Hepatocyte (in vitro differentiated cells): ENCODE measurements around the gene PITX1. TPM values are rescaled to one million over a fixed set of nuclear protein-coding genes. Genes with fewer than 3 reads are reported as not detected.

Source experiments
- DNase-seq: peaks from one replicate; pipeline ENCODE4 v3.0.0-alpha.2; 2016; ENCODE audit warnings: low spot score
- H2AFZ ChIP-seq: fragments of 200-600 bp; sonication (generic); 2 replicates; pipeline ENCODE4 v1.6.0; 2016; ENCODE audit warnings: antibody characterized with exemption, mild to moderate bottlenecking
- H3K27ac ChIP-seq: fragments of 200-600 bp; sonication (generic); 2 replicates; pipeline ENCODE4 v1.5.1; 2016; ENCODE audit warnings: mild to moderate bottlenecking
- H3K27me3 ChIP-seq: fragments of 200-600 bp; sonication (generic); 2 replicates; pipeline ENCODE4 v1.6.1; 2016
- H3K36me3 ChIP-seq: fragments of 200-600 bp; sonication (generic); replicated peaks from 2 replicates; pipeline ENCODE4 v1.5.1; 2016; ENCODE audit warnings: low read depth; ENCODE audit not compliant: insufficient read depth
- H3K4me1 ChIP-seq: fragments of 200-600 bp; sonication (generic); 2 replicates; pipeline ENCODE4 v1.5.1; 2016; ENCODE audit warnings: mild to moderate bottlenecking, moderate library complexity; ENCODE audit not compliant: insufficient read depth
- H3K4me2 ChIP-seq: fragments of 200-600 bp; sonication (generic); 2 replicates; pipeline ENCODE4 v1.6.0; 2016
- H3K4me3 ChIP-seq: fragments of 200-600 bp; sonication (generic); 2 replicates; pipeline ENCODE4 v1.5.1; 2016; ENCODE audit warnings: mild to moderate bottlenecking
- H3K79me2 ChIP-seq: fragments of 200-600 bp; sonication (generic); 2 replicates; pipeline ENCODE4 v1.6.0; 2017; ENCODE audit warnings: mild to moderate bottlenecking
- H3K9me2 ChIP-seq: fragments of 200-600 bp; sonication (generic); replicated peaks from 2 replicates; pipeline ENCODE4 v1.6.0; 2017; ENCODE audit warnings: mild to moderate bottlenecking; ENCODE audit not compliant: insufficient read depth
- H3K9me3 ChIP-seq: fragments of 200-600 bp; sonication (generic); 2 replicates; pipeline ENCODE4 v1.5.1; 2016; ENCODE audit warnings: low read depth, mild to moderate bottlenecking
- H4K20me1 ChIP-seq: fragments of 200-600 bp; sonication (generic); 2 replicates; pipeline ENCODE4 v1.6.0; 2016; ENCODE audit warnings: mild to moderate bottlenecking; ENCODE audit not compliant: insufficient read depth, poor library complexity, severe bottlenecking
- CTCF ChIP-seq: fragments of 200-600 bp; sonication (generic); IDR thresholded peaks from 2 replicates; pipeline ENCODE4 v1.5.1; 2016; ENCODE audit warnings: antibody characterized with exemption, mild to moderate bottlenecking; ENCODE audit not compliant: poor library complexity
- EZH2 ChIP-seq: fragments of 200-600 bp; sonication (generic); IDR thresholded peaks from 2 replicates; pipeline ENCODE4 v1.6.1; 2016; ENCODE audit warnings: antibody characterized with exemption, mild to moderate bottlenecking, borderline replicate concordance
- EZH2phosphoT487 ChIP-seq: fragments of 200-600 bp; sonication (generic); IDR thresholded peaks from one replicate; pipeline ENCODE4 v1.6.1; 2018; ENCODE audit warnings: antibody characterized with exemption, mild to moderate bottlenecking, low read depth, moderate library complexity; ENCODE audit not compliant: unreplicated experiment, severe bottlenecking
- WGBS: methylation state at CpG from one replicate; pipeline ENCODE4 v1.1.6; 2016; ENCODE audit warnings: low lambda C conversion rate; ENCODE audit errors: missing lambda C conversion rate; 5-methylcytosine and 5-hydroxymethylcytosine counted together
- polyA plus RNA-seq: library from polyadenylated mRNA; unstranded; fragments of >200 nt; fragmentation: Nextera tagmentation; extraction: Ambion mirVana; gene quantifications from 2 replicates; pipeline ENCODE4 v1.2.1, GENCODE V29; 2016
- total RNA-seq: library from RNA; depleted of rRNA; stranded (reverse); fragments of >200 nt; gene quantifications from 2 replicates; pipeline ENCODE4 v1.2.3, GENCODE V29; 2014

The PITX1 gene
- total and polyA plus RNA-seq, 2 experiments from 2014 or later = 64.9 to 141 TPM

- Histone ChIP-seq H3K27me3 (no peaks in the 10 kb centered on the region), H3K36me3 (no peaks in the 10 kb centered on the region)
- DNase-seq = no peak
Observed at GRCh38 chr5:135071311-135071710, 37.3 kb upstream of the PITX1 start.

GRCh38 chr5:135069895-135070657 is 36.0 kb upstream of the PITX1 start:
- H2AFZ ChIP-seq = no peak overlapping the region
- H3K9me2 ChIP-seq = no peaks in the 10 kb centered on the region
- 83% methylated on average over 19 of the region's 19 CpGs for WGBS
- H3K27me3 ChIP-seq = no peaks in the 10 kb centered on the region
- H3K9me3 ChIP-seq = no peaks in the 10 kb centered on the region
- no peaks in the 10 kb centered on the region for H4K20me1 ChIP-seq
- H3K27ac ChIP-seq = no peak overlapping the region
- no peaks in the 10 kb centered on the region for H3K4me1 ChIP-seq
- DNase-seq = no peak
- no peaks in the 10 kb centered on the region for H3K36me3 ChIP-seq
- no peaks in the 10 kb centered on the region for H3K79me2 ChIP-seq
- TF ChIP-seq EZH2phosphoT487 (no peak), EZH2 (no peak), CTCF (no peak)
- no peak overlapping the region for H3K4me3 ChIP-seq
- H3K4me2 ChIP-seq = no peak overlapping the region

More at GRCh38 chr5:135071311-135071710, 37.3 kb upstream of the PITX1 start:
- H4K20me1 ChIP-seq = no peaks in the 10 kb centered on the region
- WGBS = 94% methylated on average over 6 of the region's 6 CpGs
- no peak for TF ChIP-seq EZH2phosphoT487
- no peak for TF ChIP-seq CTCF
- no peak for TF ChIP-seq EZH2
- no peaks in the 10 kb centered on the region for H3K4me1 ChIP-seq
- no peaks in the 10 kb centered on the region for H3K9me2 ChIP-seq
- H3K27ac ChIP-seq = no peak overlapping the region
- no peak overlapping the region for H3K4me2 ChIP-seq
- H3K4me3 ChIP-seq = no peak overlapping the region
- no peaks in the 10 kb centered on the region for H3K9me3 ChIP-seq
- H2AFZ ChIP-seq = no peak overlapping the region
- no peaks in the 10 kb centered on the region for H3K79me2 ChIP-seq

GRCh38 chr5:135069016-135069770 is 35.2 kb upstream of the PITX1 start:
- WGBS = 84% methylated on average over 15 of the region's 15 CpGs
- Histone ChIP-seq H2AFZ (no peak overlapping the region), H3K27ac (no peak overlapping the region), H3K4me3 (no peak overlapping the region), H3K4me2 (no peak overlapping the region), H4K20me1 (no peaks in the 10 kb centered on the region), H3K9me3 (no peaks in the 10 kb centered on the region), H3K27me3 (no peaks in the 10 kb centered on the region), H3K36me3 (no peaks in the 10 kb centered on the region), H3K79me2 (no peaks in the 10 kb centered on the region), H3K9me2 (no peaks in the 10 kb centered on the region), H3K4me1 (no peaks in the 10 kb centered on the region)
- DNase-seq = no peak
- TF ChIP-seq CTCF (no peak), EZH2phosphoT487 (no peak), EZH2 (no peak)
